Panc1 (cell line): ENCODE data around the gene GPX7.

Experiments
- POLR2AphosphoS5 ChIP-seq: IDR thresholded peaks from 2 replicates; pipeline ENCODE4 v1.6.1; 2012; ENCODE audit warnings: mild to moderate bottlenecking, low read depth, low read length, moderate library complexity
- TCF7L2 ChIP-seq: IDR thresholded peaks from 2 replicates; pipeline ENCODE4 v1.6.1; 2011; ENCODE audit warnings: mild to moderate bottlenecking, low read depth, low read length, inconsistent platforms
- TF ChIP-seq, protein P1 (sequence below): fragments of 450-650 bp; IDR thresholded peaks from 2 replicates; pipeline ENCODE4 v1.5.1; 2017; ENCODE audit warnings: mild to moderate bottlenecking

DNA sequence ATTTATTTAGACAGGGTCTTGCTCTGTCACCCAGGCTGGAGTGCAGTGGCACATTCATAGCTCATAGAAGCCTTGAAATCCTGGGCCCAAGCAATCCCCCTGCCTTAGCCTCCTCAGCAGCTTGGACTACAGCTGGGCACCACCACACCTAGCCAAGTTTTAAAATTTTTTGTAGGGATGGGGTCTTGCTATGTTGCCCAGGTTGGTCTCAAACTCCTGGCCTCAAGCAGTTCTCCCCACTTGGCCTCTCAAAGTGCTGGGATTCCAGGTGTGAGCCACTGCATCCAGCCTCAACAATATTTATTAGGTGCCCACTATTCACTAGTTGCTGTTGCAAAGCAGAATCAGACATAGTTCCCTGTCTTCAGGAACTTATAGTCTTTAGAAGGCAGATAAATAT is 14.1 kb upstream of the GPX7 start:
- TF ChIP-seq, protein P1, sequence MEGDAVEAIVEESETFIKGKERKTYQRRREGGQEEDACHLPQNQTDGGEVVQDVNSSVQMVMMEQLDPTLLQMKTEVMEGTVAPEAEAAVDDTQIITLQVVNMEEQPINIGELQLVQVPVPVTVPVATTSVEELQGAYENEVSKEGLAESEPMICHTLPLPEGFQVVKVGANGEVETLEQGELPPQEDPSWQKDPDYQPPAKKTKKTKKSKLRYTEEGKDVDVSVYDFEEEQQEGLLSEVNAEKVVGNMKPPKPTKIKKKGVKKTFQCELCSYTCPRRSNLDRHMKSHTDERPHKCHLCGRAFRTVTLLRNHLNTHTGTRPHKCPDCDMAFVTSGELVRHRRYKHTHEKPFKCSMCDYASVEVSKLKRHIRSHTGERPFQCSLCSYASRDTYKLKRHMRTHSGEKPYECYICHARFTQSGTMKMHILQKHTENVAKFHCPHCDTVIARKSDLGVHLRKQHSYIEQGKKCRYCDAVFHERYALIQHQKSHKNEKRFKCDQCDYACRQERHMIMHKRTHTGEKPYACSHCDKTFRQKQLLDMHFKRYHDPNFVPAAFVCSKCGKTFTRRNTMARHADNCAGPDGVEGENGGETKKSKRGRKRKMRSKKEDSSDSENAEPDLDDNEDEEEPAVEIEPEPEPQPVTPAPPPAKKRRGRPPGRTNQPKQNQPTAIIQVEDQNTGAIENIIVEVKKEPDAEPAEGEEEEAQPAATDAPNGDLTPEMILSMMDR: no peak
- TF ChIP-seq POLR2AphosphoS5 (no peak), TCF7L2 (no peak)
